ENCODE measurements around the gene SAMD14.

SAMD14 gene

DNA sequence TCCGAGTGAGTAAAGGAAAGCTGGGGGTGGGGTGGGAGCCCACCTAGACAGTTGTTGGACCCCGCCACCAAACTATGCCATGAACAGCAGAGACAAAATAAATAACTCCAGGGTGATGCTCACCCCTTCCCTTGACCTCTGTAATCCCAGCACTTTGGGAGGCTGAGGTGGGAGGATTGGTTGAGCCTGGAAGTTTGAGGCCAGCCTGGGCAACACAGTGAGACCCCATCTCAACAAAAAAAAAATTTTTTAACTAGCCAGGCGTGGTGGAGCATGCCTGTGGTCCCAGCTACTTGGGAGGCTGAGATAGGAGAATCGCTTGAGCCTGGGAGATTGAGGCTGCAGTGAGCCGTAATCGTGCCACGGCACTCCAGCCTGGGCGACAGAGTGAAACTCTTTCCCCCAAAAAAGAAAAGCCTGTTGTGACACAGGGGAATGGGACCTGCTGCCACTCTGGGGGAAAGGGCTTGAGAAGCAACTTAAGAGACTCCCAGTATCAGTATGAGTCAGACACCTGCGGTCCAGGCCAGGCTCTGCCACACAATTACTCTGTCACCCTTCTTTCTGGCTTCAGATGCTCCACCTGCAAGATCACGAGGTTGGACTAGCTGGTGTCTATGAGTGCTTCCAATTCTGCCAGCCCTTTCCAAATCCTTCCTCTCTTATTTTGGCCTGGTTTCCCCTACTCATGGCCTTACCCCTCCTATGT, 40.9 kb upstream of the SAMD14 start:
- no peak for TF ChIP-seq ZFP30 (CRISPR knock-in tag; IDR thresholded peaks at IDR 0.05)
- TF ChIP-seq, protein P1, sequence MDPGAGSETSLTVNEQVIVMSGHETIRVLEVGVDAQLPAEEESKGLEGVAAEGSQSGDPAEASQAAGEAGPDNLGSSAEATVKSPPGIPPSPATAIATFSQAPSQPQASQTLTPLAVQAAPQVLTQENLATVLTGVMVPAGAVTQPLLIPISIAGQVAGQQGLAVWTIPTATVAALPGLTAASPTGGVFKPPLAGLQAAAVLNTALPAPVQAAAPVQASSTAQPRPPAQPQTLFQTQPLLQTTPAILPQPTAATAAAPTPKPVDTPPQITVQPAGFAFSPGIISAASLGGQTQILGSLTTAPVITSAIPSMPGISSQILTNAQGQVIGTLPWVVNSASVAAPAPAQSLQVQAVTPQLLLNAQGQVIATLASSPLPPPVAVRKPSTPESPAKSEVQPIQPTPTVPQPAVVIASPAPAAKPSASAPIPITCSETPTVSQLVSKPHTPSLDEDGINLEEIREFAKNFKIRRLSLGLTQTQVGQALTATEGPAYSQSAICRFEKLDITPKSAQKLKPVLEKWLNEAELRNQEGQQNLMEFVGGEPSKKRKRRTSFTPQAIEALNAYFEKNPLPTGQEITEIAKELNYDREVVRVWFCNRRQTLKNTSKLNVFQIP (CRISPR knock-in tag; IDR thresholded peaks at IDR 0.05; ENCODE audit: borderline replicate concordance, low read depth), result no peak
- ATAC-seq, result no peak

DNA sequence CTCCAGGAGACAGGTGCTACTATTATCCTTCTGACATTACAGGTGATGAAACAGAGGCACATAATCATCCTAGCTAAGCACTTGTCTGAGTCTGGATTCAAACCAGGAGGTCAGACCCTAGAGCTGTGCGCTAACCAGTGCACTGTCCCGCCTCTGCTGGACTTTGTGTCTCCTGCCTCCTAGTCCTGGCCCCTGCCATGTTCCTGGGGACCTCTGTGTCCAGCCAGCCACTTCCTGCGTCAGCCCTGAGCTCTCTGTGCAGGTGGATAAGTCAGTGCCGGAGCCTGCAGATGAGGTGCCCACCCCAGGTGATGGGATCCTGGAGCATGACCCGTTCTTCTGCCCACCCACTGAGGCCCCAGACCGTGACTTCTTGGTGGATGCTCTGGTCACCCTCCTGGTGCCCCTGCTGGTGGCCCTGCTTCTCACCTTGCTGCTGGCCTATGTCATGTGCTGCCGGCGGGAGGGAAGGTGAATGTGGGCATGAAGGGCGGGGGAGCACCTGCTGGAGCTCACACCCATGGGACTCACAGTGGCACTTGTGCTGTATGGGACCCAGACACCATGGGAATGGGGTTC, 40.0 kb upstream of the SAMD14 start:
- no peak for ATAC-seq
- TF ChIP-seq, protein P2, sequence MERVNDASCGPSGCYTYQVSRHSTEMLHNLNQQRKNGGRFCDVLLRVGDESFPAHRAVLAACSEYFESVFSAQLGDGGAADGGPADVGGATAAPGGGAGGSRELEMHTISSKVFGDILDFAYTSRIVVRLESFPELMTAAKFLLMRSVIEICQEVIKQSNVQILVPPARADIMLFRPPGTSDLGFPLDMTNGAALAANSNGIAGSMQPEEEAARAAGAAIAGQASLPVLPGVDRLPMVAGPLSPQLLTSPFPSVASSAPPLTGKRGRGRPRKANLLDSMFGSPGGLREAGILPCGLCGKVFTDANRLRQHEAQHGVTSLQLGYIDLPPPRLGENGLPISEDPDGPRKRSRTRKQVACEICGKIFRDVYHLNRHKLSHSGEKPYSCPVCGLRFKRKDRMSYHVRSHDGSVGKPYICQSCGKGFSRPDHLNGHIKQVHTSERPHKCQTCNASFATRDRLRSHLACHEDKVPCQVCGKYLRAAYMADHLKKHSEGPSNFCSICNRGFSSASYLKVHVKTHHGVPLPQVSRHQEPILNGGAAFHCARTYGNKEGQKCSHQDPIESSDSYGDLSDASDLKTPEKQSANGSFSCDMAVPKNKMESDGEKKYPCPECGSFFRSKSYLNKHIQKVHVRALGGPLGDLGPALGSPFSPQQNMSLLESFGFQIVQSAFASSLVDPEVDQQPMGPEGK (CRISPR knock-in tag; IDR thresholded peaks at IDR 0.05; ENCODE audit: borderline replicate concordance), result no peak
- TF ChIP-seq TOX (CRISPR knock-in tag; IDR thresholded peaks at IDR 0.05; ENCODE audit: borderline replicate concordance), result no peak
- TF ChIP-seq OSR1 (CRISPR knock-in tag; IDR thresholded peaks at IDR 0.05), result no peak
- TF ChIP-seq, protein P3, sequence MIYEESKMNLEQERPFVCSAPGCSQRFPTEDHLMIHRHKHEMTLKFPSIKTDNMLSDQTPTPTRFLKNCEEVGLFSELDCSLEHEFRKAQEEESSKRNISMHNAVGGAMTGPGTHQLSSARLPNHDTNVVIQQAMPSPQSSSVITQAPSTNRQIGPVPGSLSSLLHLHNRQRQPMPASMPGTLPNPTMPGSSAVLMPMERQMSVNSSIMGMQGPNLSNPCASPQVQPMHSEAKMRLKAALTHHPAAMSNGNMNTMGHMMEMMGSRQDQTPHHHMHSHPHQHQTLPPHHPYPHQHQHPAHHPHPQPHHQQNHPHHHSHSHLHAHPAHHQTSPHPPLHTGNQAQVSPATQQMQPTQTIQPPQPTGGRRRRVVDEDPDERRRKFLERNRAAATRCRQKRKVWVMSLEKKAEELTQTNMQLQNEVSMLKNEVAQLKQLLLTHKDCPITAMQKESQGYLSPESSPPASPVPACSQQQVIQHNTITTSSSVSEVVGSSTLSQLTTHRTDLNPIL (CRISPR knock-in tag; IDR thresholded peaks at IDR 0.05; ENCODE audit: low read depth), result no peak
- no peak for TF ChIP-seq ZC3H10 (CRISPR knock-in tag; IDR thresholded peaks at IDR 0.05)
- TF ChIP-seq ZNF70 (CRISPR knock-in tag; IDR thresholded peaks at IDR 0.05), result no peak
- TF ChIP-seq ESRRG (CRISPR knock-in tag; IDR thresholded peaks at IDR 0.05), result no peak
- no peak for TF ChIP-seq ZNF8 (CRISPR knock-in tag; IDR thresholded peaks at IDR 0.05)
- TF ChIP-seq ZNF565 (CRISPR knock-in tag; conservative IDR thresholded peaks at IDR 0.05; ENCODE audit: low read depth), result no peak
- no peak for TF ChIP-seq CSDC2 (CRISPR knock-in tag; IDR thresholded peaks at IDR 0.05)
- no peak for TF ChIP-seq ISL1 (CRISPR knock-in tag; IDR thresholded peaks at IDR 0.05)
- no peak for TF ChIP-seq RARB (CRISPR knock-in tag; IDR thresholded peaks at IDR 0.05)
- TF ChIP-seq, protein P4, sequence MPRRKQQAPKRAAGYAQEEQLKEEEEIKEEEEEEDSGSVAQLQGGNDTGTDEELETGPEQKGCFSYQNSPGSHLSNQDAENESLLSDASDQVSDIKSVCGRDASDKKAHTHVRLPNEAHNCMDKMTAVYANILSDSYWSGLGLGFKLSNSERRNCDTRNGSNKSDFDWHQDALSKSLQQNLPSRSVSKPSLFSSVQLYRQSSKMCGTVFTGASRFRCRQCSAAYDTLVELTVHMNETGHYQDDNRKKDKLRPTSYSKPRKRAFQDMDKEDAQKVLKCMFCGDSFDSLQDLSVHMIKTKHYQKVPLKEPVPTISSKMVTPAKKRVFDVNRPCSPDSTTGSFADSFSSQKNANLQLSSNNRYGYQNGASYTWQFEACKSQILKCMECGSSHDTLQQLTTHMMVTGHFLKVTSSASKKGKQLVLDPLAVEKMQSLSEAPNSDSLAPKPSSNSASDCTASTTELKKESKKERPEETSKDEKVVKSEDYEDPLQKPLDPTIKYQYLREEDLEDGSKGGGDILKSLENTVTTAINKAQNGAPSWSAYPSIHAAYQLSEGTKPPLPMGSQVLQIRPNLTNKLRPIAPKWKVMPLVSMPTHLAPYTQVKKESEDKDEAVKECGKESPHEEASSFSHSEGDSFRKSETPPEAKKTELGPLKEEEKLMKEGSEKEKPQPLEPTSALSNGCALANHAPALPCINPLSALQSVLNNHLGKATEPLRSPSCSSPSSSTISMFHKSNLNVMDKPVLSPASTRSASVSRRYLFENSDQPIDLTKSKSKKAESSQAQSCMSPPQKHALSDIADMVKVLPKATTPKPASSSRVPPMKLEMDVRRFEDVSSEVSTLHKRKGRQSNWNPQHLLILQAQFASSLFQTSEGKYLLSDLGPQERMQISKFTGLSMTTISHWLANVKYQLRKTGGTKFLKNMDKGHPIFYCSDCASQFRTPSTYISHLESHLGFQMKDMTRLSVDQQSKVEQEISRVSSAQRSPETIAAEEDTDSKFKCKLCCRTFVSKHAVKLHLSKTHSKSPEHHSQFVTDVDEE (CRISPR knock-in tag; IDR thresholded peaks at IDR 0.05), result no peak
- no peak for TF ChIP-seq GLIS3 (CRISPR knock-in tag; IDR thresholded peaks at IDR 0.05)
- TF ChIP-seq SNAI2 (CRISPR knock-in tag; IDR thresholded peaks at IDR 0.05), result no peak
- no peak for TF ChIP-seq BACH2 (CRISPR knock-in tag; IDR thresholded peaks at IDR 0.05; ENCODE audit: borderline replicate concordance)
- TF ChIP-seq, protein P5, sequence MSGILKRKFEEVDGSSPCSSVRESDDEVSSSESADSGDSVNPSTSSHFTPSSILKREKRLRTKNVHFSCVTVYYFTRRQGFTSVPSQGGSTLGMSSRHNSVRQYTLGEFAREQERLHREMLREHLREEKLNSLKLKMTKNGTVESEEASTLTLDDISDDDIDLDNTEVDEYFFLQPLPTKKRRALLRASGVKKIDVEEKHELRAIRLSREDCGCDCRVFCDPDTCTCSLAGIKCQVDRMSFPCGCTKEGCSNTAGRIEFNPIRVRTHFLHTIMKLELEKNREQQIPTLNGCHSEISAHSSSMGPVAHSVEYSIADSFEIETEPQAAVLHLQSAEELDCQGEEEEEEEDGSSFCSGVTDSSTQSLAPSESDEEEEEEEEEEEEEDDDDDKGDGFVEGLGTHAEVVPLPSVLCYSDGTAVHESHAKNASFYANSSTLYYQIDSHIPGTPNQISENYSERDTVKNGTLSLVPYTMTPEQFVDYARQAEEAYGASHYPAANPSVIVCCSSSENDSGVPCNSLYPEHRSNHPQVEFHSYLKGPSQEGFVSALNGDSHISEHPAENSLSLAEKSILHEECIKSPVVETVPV (CRISPR knock-in tag; IDR thresholded peaks at IDR 0.05), result no peak

DNA sequence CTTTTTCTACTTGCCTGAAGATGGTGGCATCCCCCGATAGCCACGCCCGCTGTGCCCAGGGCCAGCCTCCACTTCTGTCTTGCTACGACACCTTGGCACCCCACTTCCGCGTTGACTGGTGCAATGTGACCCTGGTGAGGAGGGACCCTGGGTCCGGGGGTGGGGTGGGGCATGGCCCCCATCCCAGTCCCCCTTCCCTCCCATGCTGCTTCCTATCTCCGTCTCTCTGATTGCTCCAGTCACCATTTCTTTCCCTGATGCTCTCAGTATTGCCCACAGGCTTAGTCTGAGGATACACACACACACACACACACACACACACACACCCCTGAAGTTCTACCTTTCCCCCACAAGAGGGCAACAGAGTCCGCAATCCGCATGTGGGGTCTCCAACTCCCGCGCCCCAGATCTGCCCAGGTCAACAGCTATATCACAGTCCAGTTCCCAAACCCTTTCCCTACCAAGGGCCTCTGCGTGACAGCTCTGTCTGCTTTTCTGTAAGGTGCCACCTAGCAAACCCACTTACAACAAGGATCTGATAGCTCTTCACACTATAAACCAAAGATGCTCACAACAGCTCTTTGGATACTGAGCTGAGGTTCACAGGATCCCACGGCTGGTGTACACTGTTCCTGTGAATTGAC, 39.3 kb upstream of the SAMD14 start:
- TF ChIP-seq, protein P1 (CRISPR knock-in tag; IDR thresholded peaks at IDR 0.05; ENCODE audit: borderline replicate concordance, low read depth), result peak; percentile 66; the same call in 1 of the 2 replicates
- TF ChIP-seq ZC3H10 (CRISPR knock-in tag; IDR thresholded peaks at IDR 0.05) (no peak), ZFP30 (CRISPR knock-in tag; IDR thresholded peaks at IDR 0.05) (no peak)
- TF ChIP-seq, protein P2 (CRISPR knock-in tag; IDR thresholded peaks at IDR 0.05; ENCODE audit: borderline replicate concordance), result no peak
- peak; percentile 69 for ATAC-seq
